Activated CD4-positive, alpha-beta T cell treated with anti-CD3 and anti-CD28 coated beads, Interleukin-2, amount 50 U/mL, for 1 hour (primary cell): Measurements from ENCODE around the gene PNMT.

Source experiments
- DNase-seq: peaks from one replicate; pipeline ENCODE4 v3.0.0-alpha.2; 2020

Gene PNMT

DNA sequence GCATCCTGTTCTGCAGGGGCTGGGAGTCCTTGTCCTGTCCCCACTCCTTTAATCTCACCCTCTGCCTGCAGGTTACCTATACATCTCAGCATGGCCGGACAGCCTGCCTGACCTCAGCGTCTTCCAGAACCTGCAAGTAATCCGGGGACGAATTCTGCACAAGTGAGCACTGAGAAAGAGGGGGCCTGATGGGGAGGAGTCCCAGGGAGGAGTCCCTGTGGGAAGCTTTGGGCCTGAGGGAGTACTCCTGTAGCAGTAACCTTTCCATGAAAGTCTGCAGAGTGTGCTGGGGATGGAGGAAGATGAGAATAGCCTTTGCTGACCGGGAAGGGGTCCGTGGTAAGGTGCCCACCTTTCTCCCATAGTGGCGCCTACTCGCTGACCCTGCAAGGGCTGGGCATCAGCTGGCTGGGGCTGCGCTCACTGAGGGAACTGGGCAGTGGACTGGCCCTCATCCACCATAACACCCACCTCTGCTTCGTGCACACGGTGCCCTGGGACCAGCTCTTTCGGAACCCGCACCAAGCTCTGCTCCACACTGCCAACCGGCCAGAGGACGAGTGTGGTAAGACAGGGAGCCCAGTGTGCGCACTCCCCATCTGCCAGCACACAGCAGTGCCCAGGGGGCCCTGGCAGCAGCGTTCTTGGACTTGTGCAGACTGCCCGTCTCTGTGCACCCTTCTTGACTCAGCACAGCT, 47.3 kb downstream of the PNMT start:
- no peak for DNase-seq

DNA sequence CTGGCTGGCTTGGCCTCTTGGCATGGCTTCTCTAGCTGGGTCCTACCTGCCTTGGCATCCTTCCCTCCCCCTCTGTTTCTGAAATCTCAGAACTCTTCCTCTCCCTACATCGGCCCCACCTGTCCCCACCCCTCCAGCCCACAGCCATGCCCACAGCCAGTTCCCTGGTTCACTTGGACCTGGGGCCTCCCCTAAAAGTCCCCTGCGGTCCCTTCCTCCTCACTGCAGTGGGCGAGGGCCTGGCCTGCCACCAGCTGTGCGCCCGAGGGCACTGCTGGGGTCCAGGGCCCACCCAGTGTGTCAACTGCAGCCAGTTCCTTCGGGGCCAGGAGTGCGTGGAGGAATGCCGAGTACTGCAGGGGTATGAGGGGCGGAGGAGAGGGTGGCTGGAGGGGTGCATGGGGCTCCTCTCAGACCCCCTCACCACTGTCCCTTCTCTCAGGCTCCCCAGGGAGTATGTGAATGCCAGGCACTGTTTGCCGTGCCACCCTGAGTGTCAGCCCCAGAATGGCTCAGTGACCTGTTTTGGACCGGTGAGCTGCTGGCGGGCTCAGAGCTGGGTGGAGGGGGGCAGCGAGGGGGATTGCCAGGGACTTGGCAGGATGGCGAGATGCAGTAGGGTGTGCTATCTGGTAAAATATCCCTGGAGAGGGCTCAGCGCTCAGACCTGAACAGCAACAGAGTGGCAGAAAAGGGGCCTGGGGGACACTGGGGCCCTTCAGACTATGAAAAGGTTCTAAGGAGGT, 48.0 kb downstream of the PNMT start:
- DNase-seq: no peak

DNA sequence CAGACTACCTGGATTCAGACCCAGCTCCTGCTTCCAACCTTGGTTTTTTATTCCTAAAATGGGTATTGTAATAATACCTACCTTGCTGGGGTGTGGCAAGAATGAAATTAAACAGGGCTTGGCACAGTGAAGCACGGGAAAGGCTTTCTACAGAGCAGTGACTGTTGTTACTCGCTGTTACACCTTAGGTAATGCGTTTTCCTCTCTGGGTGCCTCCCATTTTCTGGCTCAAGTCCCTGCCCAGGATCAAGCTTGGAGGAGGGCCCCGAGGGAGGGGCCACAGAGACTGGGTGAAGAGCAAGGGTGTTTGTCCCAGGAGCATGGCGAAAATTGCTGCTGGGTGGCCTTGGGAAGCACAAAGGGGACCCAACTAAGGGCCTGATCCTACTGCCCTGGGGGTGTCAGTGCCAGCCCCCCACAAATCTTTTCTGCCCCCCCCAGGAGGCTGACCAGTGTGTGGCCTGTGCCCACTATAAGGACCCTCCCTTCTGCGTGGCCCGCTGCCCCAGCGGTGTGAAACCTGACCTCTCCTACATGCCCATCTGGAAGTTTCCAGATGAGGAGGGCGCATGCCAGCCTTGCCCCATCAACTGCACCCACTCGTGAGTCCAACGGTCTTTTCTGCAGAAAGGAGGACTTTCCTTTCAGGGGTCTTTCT, 48.8 kb downstream of the PNMT start:
- no peak for DNase-seq

DNA sequence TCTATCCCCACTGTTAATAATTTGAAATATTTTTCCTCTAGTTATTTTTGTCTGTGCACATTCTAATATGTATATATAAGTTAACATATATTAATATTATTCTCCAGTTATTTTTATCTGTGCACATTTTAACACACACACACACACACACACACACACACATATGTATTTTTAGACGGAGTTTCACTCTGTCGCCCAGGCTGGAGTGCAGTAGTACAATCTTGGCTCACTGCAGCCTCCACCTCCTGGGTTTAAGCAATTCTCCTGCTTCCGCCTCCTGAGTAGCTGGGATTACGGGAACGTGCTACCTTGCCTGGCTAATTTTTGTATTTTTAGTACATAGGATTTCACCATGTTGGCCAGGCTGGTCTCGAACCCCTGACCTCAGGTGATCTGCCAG, 49.4 kb downstream of the PNMT start:
- no peak for DNase-seq

DNA sequence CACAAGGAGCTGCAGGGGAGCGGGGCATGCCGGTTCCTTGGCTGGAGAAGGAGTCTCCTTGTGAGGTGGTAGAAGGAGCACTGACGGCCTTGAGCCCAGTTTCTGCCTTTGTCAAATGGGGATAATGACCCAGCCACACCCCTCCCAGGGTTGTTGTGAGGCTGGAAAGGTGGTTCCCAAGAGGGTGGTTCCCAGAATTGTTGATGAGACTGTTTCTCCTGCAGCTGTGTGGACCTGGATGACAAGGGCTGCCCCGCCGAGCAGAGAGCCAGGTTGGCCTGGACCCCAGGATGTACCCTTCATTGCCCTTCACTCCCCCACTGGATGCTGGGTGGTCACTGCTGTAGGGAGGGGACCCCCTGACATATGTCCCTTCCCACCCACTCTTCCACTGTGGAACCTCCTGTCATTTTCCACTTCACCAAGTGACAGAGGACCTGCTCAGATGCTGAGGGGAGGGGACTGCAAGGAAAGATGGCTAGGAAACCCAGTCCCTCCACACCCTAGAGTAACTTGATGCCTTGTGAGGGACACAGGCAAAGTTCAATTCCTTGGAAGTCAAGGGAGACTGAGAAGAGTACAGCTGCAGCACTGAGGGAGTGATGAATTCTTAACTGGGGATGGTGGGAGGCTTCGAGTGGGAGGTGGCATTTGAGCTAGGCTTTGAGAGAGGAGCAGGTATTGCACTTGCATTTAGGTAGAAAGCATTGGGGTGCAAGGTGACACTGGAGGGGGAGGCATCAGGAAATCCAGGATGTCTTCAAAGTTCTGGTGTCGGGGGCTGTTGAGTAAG, 51.5 kb downstream of the PNMT start:
- DNase-seq: no peak
